ENCODE results near the gene RBM26.

- TF ChIP-seq CTCF (IDR thresholded peaks at IDR 0.05) = no peak
- no peak for TF ChIP-seq POLR2A (IDR thresholded peaks at IDR 0.05)
Observed at GRCh38 chr13:79403113-79403512, 2.9 kb downstream of the RBM26 start.

Data from Peyer's patch (tissue), 4 donors.